ENCODE results near the gene INPP5F. TPM values are rescaled to one million over a fixed set of nuclear protein-coding genes. Genes with fewer than 3 reads are reported as not detected.
A peak's percentile ranks its signal among the peaks of the same experiment; 100 is the strongest.

INPP5F gene
- total and polyA plus RNA-seq, 4 donors = 6.9 to 23.9 (median 18.3) TPM

DNA sequence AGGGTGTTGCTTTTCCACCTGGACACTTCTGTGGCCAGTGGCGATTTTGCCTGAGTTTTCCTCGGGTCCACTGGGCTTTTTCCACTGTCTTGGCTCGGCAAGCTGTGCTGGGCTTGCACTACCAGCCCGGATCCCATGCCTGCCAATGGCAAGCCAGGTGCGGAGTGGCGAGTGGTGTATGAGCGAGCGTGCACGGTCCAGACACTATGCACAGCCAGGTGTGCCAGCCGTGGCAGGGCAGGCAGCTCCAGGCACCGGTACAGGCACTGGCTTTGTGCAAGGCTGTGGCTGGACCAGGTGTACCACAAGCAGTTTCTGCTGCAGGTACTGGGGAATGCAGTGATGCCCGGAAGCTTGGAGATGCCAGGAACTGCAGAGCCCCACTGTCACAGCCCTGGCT, 22.1 kb downstream of the INPP5F start:
- Histone ChIP-seq H3K4me3 (ENCODE audit: low read length in 2 of 2) (no peak overlapping the region), H3K36me3 (ENCODE audit: control insufficient read depth in 1 of 2, insufficient read depth in 2 of 2, low read length in 1 of 2) (no peaks in the 10 kb centered on the region), H3K27me3 (ENCODE audit: control insufficient read depth in 1 of 2, insufficient read depth in 2 of 2, low read length in 1 of 2) (no peaks in the 10 kb centered on the region), H3K27ac (ENCODE audit: low read depth in 1 of 2, low read length in 2 of 2) (no peak overlapping the region), H3K9me3 (ENCODE audit: control insufficient read depth, low read length) (no peaks in the 10 kb centered on the region), H3K4me1 (ENCODE audit: control insufficient read depth in 1 of 2, insufficient read depth in 2 of 2, low read length in 2 of 2) (no peaks in the 10 kb centered on the region)
- ATAC-seq (ENCODE audit: low FRiP score) (no peak), DNase-seq (no peak)
- intact Hi-C loops (cut with DNase I) = no loop called here
- 96 to 97% methylated on average over 12 of the region's 12 CpGs for WGBS, 2 donors

GRCh38 chr10:119748871-119749270, 23.0 kb downstream of the INPP5F start:
- WGBS, 2 donors = 81 to 88% methylated on average over 11 to 12 of the region's 12 CpGs
- Histone ChIP-seq H3K27me3 (ENCODE audit: control insufficient read depth in 1 of 2, insufficient read depth in 2 of 2, low read length in 1 of 2) (no peaks in the 10 kb centered on the region), H3K36me3 (ENCODE audit: control insufficient read depth in 1 of 2, insufficient read depth in 2 of 2, low read length in 1 of 2) (no peaks in the 10 kb centered on the region), H3K4me3 (ENCODE audit: low read length in 2 of 2) (no peak overlapping the region), H3K27ac (ENCODE audit: low read depth in 1 of 2, low read length in 2 of 2) (no peak overlapping the region), H3K4me1 (ENCODE audit: control insufficient read depth in 1 of 2, insufficient read depth in 2 of 2, low read length in 2 of 2) (no peaks in the 10 kb centered on the region), H3K9me3 (ENCODE audit: control insufficient read depth, low read length) (no peaks in the 10 kb centered on the region)
- peak; percentile 35 for ATAC-seq (ENCODE audit: low FRiP score)
- no peak for DNase-seq
- intact Hi-C loops (cut with DNase I) = no loop called here

DNA sequence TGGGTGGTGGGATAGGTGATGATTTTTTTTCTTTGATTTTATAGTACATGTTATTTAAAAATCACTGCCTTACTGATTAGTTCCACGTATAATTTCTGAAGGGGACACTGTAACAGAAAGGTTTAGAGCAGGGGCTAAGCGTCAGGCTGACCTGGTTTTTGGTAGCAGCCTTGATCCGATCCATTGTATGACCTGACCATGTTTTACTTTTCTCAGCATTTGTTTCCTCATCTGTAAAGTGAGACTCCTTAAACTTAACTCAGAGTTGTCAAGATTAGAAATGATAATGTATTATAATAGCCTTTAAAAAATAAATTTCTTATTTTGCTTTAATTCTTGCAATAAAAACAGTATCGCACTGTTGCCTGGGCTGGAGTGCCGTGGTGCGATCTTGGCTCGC, 23.6 kb downstream of the INPP5F start:
- Histone ChIP-seq H3K27me3 (ENCODE audit: control insufficient read depth in 1 of 2, insufficient read depth in 2 of 2, low read length in 1 of 2) (no peaks in the 10 kb centered on the region), H3K27ac (ENCODE audit: low read depth in 1 of 2, low read length in 2 of 2) (no peak overlapping the region), H3K36me3 (ENCODE audit: control insufficient read depth in 1 of 2, insufficient read depth in 2 of 2, low read length in 1 of 2) (no peaks in the 10 kb centered on the region), H3K4me3 (ENCODE audit: low read length in 2 of 2) (no peak overlapping the region), H3K4me1 (ENCODE audit: control insufficient read depth in 1 of 2, insufficient read depth in 2 of 2, low read length in 2 of 2) (no peaks in the 10 kb centered on the region), H3K9me3 (ENCODE audit: control insufficient read depth, low read length) (no peaks in the 10 kb centered on the region)
- WGBS, 2 donors = 94 to 95% methylated on average over 7 of the region's 7 CpGs
- DNase-seq = no peak
- intact Hi-C loops (cut with DNase I) = no loop called here
- no peak for ATAC-seq (ENCODE audit: low FRiP score)

DNA sequence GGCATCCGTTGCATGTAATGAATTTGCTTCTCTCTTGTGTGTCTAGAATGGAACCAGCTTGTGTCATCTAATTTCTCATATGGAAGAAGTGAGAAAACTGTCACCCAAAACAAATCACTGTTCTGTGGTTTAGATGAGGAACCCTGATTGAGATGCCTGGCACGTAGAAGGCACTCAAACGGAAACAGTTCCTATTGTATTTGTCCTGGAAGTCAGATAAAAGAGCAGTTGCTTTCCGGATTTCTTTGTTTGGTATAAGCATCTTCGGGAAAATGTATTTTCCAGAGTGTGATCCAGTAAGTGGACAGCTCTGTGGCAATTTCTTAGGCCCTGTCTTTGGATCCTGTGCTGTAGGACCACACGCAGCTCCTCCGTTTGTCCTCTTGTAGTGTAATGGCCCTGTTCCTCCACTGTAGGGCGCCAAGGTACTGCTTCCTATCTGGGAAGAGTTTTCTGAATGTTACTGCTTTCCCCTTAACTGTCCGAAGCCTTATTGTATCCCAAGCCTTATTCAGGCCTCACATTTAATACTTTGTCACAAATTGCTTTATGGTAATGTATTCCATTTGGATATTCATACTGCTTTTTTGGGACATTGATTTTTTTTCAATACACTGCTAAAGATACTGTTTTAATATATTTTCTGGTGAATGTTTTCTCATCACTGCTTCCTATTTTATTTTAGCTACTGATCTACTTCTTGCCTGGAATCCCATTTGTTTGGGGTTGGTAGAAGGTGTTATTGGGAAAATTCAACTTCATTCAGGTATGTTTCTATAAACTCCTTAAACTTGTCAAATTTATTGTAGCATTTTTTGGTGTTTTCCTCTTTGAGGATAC, 24.8 kb downstream of the INPP5F start:
- Histone ChIP-seq H3K9me3 (ENCODE audit: control insufficient read depth, low read length) (no peaks in the 10 kb centered on the region), H3K36me3 (ENCODE audit: control insufficient read depth in 1 of 2, insufficient read depth in 2 of 2, low read length in 1 of 2) (no peaks in the 10 kb centered on the region), H3K4me3 (ENCODE audit: low read length in 2 of 2) (no peak overlapping the region), H3K4me1 (ENCODE audit: control insufficient read depth in 1 of 2, insufficient read depth in 2 of 2, low read length in 2 of 2) (no peaks in the 10 kb centered on the region), H3K27me3 (ENCODE audit: control insufficient read depth in 1 of 2, insufficient read depth in 2 of 2, low read length in 1 of 2) (no peaks in the 10 kb centered on the region), H3K27ac (ENCODE audit: low read depth in 1 of 2, low read length in 2 of 2) (no peak overlapping the region)
- DNase-seq (peak in 1 of 2 donors; percentile 76), ATAC-seq (ENCODE audit: low FRiP score) (peak; percentile 94)
- intact Hi-C loops (cut with DNase I) = loop anchor here (2.0 to 5.0 kb wide), 2 partner anchors 67 to 108 kb away; no protein-coding TSS in a partner anchor
- WGBS, 2 donors = 30 to 31% methylated on average over 9 of the region's 9 CpGs

DNA sequence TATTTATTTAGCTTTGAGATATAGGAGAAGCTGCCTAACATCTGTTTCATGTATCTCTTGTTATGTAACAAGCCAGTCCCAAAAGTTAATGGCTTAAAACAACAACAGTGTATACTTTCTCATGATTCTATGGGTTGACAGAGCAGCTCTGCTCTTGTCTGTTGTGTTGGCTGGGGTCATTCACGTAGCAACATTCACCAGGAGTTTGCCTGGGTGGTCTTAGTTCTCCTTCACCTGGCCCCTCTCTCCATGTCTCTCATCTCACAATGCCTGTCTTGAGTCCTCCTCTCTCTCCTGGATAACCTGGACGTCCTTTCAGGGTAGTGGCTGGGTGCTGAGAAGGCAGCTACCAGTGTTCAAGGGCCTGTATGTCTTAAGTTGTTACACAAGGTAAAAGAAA, 27.5 kb downstream of the INPP5F start:
- intact Hi-C loops (cut with DNase I) = loop anchor here in 1 of 2 donors (5.0 kb wide), 1 partner anchor 64 kb away; no protein-coding TSS in a partner anchor
- WGBS, 2 donors = 85 to 88% methylated on average over 2 of the region's 2 CpGs
- Histone ChIP-seq H3K4me3 (ENCODE audit: low read length in 2 of 2) (no peak overlapping the region), H3K9me3 (ENCODE audit: control insufficient read depth, low read length) (no peaks in the 10 kb centered on the region), H3K36me3 (ENCODE audit: control insufficient read depth in 1 of 2, insufficient read depth in 2 of 2, low read length in 1 of 2) (no peaks in the 10 kb centered on the region), H3K27me3 (ENCODE audit: control insufficient read depth in 1 of 2, insufficient read depth in 2 of 2, low read length in 1 of 2) (no peaks in the 10 kb centered on the region), H3K27ac (ENCODE audit: low read depth in 1 of 2, low read length in 2 of 2) (no peak overlapping the region), H3K4me1 (ENCODE audit: control insufficient read depth in 1 of 2, insufficient read depth in 2 of 2, low read length in 2 of 2) (no peaks in the 10 kb centered on the region)
- no peak for ATAC-seq (ENCODE audit: low FRiP score)
- no peak for DNase-seq

DNA sequence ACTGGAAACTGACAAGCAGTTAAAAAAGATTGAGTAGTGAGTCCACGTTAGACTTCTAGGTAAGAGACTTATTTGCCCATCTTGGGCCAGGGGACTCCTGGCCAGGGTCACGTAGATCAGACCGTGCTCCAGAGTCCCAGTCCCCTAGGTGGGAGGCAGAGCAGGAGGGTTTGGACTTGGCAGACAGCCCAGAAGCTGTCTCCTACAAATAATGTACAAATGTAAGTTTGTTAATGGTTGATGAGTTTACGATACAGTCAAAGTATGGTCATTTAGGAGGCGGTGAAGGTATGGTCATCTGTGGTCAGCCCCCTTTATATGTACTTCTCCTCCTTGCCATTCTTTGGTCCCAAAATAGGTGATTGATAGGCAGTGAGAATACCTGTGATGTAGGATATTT, 28.2 kb downstream of the INPP5F start:
- Histone ChIP-seq H3K9me3 (ENCODE audit: control insufficient read depth, low read length) (no peaks in the 10 kb centered on the region), H3K36me3 (ENCODE audit: control insufficient read depth in 1 of 2, insufficient read depth in 2 of 2, low read length in 1 of 2) (no peaks in the 10 kb centered on the region), H3K27me3 (ENCODE audit: control insufficient read depth in 1 of 2, insufficient read depth in 2 of 2, low read length in 1 of 2) (no peaks in the 10 kb centered on the region), H3K27ac (ENCODE audit: low read depth in 1 of 2, low read length in 2 of 2) (no peak overlapping the region), H3K4me1 (ENCODE audit: control insufficient read depth in 1 of 2, insufficient read depth in 2 of 2, low read length in 2 of 2) (no peaks in the 10 kb centered on the region), H3K4me3 (ENCODE audit: low read length in 2 of 2) (no peak overlapping the region)
- intact Hi-C loops (cut with DNase I) = loop anchor here in 1 of 2 donors (5.0 kb wide), 1 partner anchor 63 kb away; no protein-coding TSS in a partner anchor
- DNase-seq = no peak
- no peak for ATAC-seq (ENCODE audit: low FRiP score)
- 66 to 72% methylated on average over 5 of the region's 5 CpGs for whole genome bisulfite sequencing, 2 donors

DNA sequence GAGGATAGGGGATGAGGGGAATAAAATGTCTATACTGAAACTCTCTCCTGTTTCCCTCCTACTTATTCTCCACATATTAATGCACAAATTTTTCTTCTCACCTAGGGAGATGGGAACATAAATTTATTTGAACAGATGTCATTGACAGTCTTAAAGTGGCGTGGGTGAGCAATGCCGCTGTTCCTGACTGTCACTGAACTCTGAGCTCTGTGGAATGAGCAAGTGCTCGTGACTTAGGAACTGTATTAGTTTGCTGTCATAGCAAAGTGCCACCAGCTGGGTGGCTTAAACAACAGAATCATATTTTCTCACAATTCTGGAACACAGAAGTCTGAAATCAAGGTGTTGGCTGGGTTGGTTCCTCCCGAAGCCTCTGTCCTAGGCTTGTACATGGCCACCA, 29.1 kb downstream of the INPP5F start:
- Histone ChIP-seq H3K36me3 (ENCODE audit: control insufficient read depth in 1 of 2, insufficient read depth in 2 of 2, low read length in 1 of 2) (no peaks in the 10 kb centered on the region), H3K9me3 (ENCODE audit: control insufficient read depth, low read length) (no peaks in the 10 kb centered on the region), H3K27ac (ENCODE audit: low read depth in 1 of 2, low read length in 2 of 2) (peak overlapping the region in 1 of 2 donors; percentile 37), H3K4me3 (ENCODE audit: low read length in 2 of 2) (no peak overlapping the region), H3K27me3 (ENCODE audit: control insufficient read depth in 1 of 2, insufficient read depth in 2 of 2, low read length in 1 of 2) (no peaks in the 10 kb centered on the region), H3K4me1 (ENCODE audit: control insufficient read depth in 1 of 2, insufficient read depth in 2 of 2, low read length in 2 of 2) (no peaks in the 10 kb centered on the region)
- intact Hi-C loops (cut with DNase I) = loop anchor here in 1 of 2 donors (5.0 kb wide), 1 partner anchor 62 kb away; no protein-coding TSS in a partner anchor
- DNase-seq = no peak
- WGBS, 2 donors = 74 to 85% methylated on average over 4 of the region's 4 CpGs
- no peak for ATAC-seq (ENCODE audit: low FRiP score)

- no peak overlapping the region for H3K4me3 ChIP-seq (ENCODE audit: low read length in 2 of 2)
- ATAC-seq (ENCODE audit: low FRiP score) (no peak), DNase-seq (no peak)
- no peaks in the 10 kb centered on the region for H3K4me1 ChIP-seq (ENCODE audit: control insufficient read depth in 1 of 2, insufficient read depth in 2 of 2, low read length in 2 of 2)
- intact Hi-C loops (cut with DNase I) = no loop called here
- no peaks in the 10 kb centered on the region for H3K36me3 ChIP-seq (ENCODE audit: control insufficient read depth in 1 of 2, insufficient read depth in 2 of 2, low read length in 1 of 2)
- peak overlapping the region in 1 of 2 donors; percentile 40 for H3K27ac ChIP-seq (ENCODE audit: low read depth in 1 of 2, low read length in 2 of 2)
- 46% methylated on average over 5 of the region's 5 CpGs for whole genome bisulfite sequencing, 2 donors
- H3K27me3 ChIP-seq (ENCODE audit: control insufficient read depth in 1 of 2, insufficient read depth in 2 of 2, low read length in 1 of 2) = no peaks in the 10 kb centered on the region
- no peaks in the 10 kb centered on the region for H3K9me3 ChIP-seq (ENCODE audit: control insufficient read depth, low read length)
Observed at GRCh38 chr10:119755446-119755845, 29.6 kb downstream of the INPP5F start.
